RWPE1 (cell line): Measurements from ENCODE around the gene SCTR.

Source experiments
- CTCF ChIA-PET: fragments of 350-600 bp; sonication (Branson Sonifier 250); formaldehyde crosslinking; extraction: SDS; loops from one replicate; lab custom pipeline; 2021; lab: Yijun Ruan, JAX
- POLR2A ChIA-PET: fragments of 400-600 bp; formaldehyde crosslinking; extraction: SDS; loops from one replicate; lab custom pipeline; 2020; ENCODE audit warnings: antibody characterized with exemption; ENCODE audit not compliant: low non-redundant PET; lab: Yijun Ruan, JAX
- DNase-seq: peaks from one replicate; pipeline ENCODE4 v3.0.0; 2012; ENCODE audit warnings: low spot score
- H3K27ac ChIP-seq: fragments of 450-650 bp; 2 replicates; pipeline ENCODE4 v1.5.1; 2017
- CTCF ChIP-seq: fragments of 450-650 bp; conservative IDR thresholded peaks from 2 replicates; pipeline ENCODE4 v1.5.1; 2017; ENCODE audit warnings: low read depth, mild to moderate bottlenecking

SCTR gene

GRCh38 chr2:119468154-119468955 lies 55.9 kb downstream of the SCTR start:
- CTCF ChIA-PET: interaction anchor here (0.6 to 1.0 kb wide), 2 partner anchors 8 to 296 kb away, joined by 3 to 4 read pairs; no protein-coding TSS in a partner anchor
- POLR2A ChIA-PET: no interaction called here
- no peak overlapping the region for H3K27ac ChIP-seq
- DNase-seq: no peak
- TF ChIP-seq CTCF: no peak

- no peak overlapping the region for H3K27ac ChIP-seq
- CTCF ChIA-PET: interaction anchor here (0.6 kb wide), 1 partner anchor 25 kb away, joined by 3 read pairs; no protein-coding TSS in a partner anchor
- DNase-seq: no peak
- TF ChIP-seq CTCF: no peak
- POLR2A ChIA-PET: no interaction called here
These were observed 57.9 kb downstream of the SCTR start for GRCh38 chr2:119466373-119466772.

GRCh38 chr2:119465687-119466086 lies 58.6 kb downstream of the SCTR start:
- CTCF ChIA-PET: interaction anchor here (0.6 to 1.8 kb wide), 2 partner anchors 11 to 25 kb away, joined by 3 to 15 read pairs; no protein-coding TSS in a partner anchor
- POLR2A ChIA-PET: no interaction called here
- TF ChIP-seq CTCF: no peak
- DNase-seq: no peak
- H3K27ac ChIP-seq: no peak overlapping the region

GRCh38 chr2:119464981-119465380 lies 59.3 kb downstream of the SCTR start:
- DNase-seq: no peak
- no peak for TF ChIP-seq CTCF
- ChIA-PET CTCF (interaction anchor here (1.8 kb wide), 1 partner anchor 11 kb away, joined by 15 read pairs; no protein-coding TSS in a partner anchor), POLR2A (no interaction called here)
- H3K27ac ChIP-seq: no peak overlapping the region

- ChIA-PET POLR2A (no interaction called here), CTCF (interaction anchor here (1.1 kb wide), 1 partner anchor 12 kb away, joined by 3 read pairs; no protein-coding TSS in a partner anchor)
- DNase-seq: no peak
- TF ChIP-seq CTCF: no peak
- no peak overlapping the region for H3K27ac ChIP-seq
These were observed 60.3 kb downstream of the SCTR start for GRCh38 chr2:119463990-119464389.

GRCh38 chr2:119463136-119463535 lies 61.1 kb downstream of the SCTR start:
- no peak for TF ChIP-seq CTCF
- ChIA-PET POLR2A (no interaction called here), CTCF (interaction anchor here (1.1 kb wide), 1 partner anchor 13 kb away, joined by 3 read pairs; no protein-coding TSS in a partner anchor)
- H3K27ac ChIP-seq: no peak overlapping the region
- no peak for DNase-seq
